B cell (primary cell): ENCODE results near the gene RPS23. TPM values are rescaled to one million over a fixed set of nuclear protein-coding genes. Genes with fewer than 3 reads are reported as not detected.

ENCODE experiments used
- ATAC-seq: fragments of 200-7000 bp; cut with Tn5 transposase; one replicate; pipeline ENCODE4 v1.10.0; 2021; ENCODE audit warnings: low read depth, mild to moderate bottlenecking, moderate number of reproducible peaks, moderate library complexity
- CTCF ChIA-PET: fragments of 350-600 bp; sonication (Branson Sonifier 250); formaldehyde crosslinking; loops from one replicate; lab custom pipeline; 2021; ENCODE audit warnings: antibody characterized with exemption, inconsistent platforms; lab: Charles Lee
- POLR2A ChIA-PET: fragments of 350-600 bp; sonication (Branson Sonifier 250); formaldehyde crosslinking; loops from one replicate; lab custom pipeline; 2021; ENCODE audit warnings: antibody characterized with exemption; lab: Charles Lee
- DNase-seq: peaks from one replicate; pipeline ENCODE4 v3.0.0; 2013
- H2AFZ ChIP-seq: 2 replicates; pipeline ENCODE4 v1.6.1; 2012; ENCODE audit warnings: mild to moderate bottlenecking, low read depth, low read length; ENCODE audit not compliant: insufficient read depth, poor library complexity, severe bottlenecking
- H3K27ac ChIP-seq, 2 donors: 1 replicate in 1 of 2; 2 replicates in 1 of 2; pipeline ENCODE4 v1.5.1; 2012 to 2013; ENCODE audit warnings: low read length in 2 of 2, mild to moderate bottlenecking in 2 of 2, moderate library complexity in 1 of 2
- H3K27me3 ChIP-seq, 4 experiments: fragments of 200-600 bp in 1 of 4; sonication (generic) in 1 of 4; replicated peaks in 1 of 4; 1 replicate in 2 of 4; 2 replicates in 2 of 4; pipeline versions ENCODE4 v1.6.1 to v1.7.0; 2013 to 2016; ENCODE audit warnings: low read length in 3 of 4, mild to moderate bottlenecking in 2 of 4, mixed read lengths in 1 of 4, moderate library complexity in 1 of 4; ENCODE audit not compliant: insufficient read depth in 4 of 4, control insufficient read depth in 3 of 4; ENCODE audit errors: control extremely low read depth in 1 of 4
- H3K36me3 ChIP-seq, 2 experiments: replicated peaks in 1 of 2; 1 replicate in 1 of 2; 2 replicates in 1 of 2; pipeline versions ENCODE4 v1.6.1 to v1.7.1; 2013; ENCODE audit warnings: low read length in 1 of 2; ENCODE audit not compliant: insufficient read depth in 2 of 2, control insufficient read depth in 1 of 2; ENCODE audit errors: control extremely low read depth in 1 of 2, extremely low read depth in 1 of 2
- H3K4me1 ChIP-seq, 2 donors: fragments of 200-600 bp in 1 of 2; sonication (generic) in 1 of 2; 1 replicate in 1 of 2; 2 replicates in 1 of 2; pipeline versions ENCODE4 v1.5.1 to v1.6.1; 2013 to 2017; ENCODE audit warnings: low read length in 2 of 2; ENCODE audit not compliant: control insufficient read depth in 2 of 2, insufficient read depth in 2 of 2
- H3K4me2 ChIP-seq: replicated peaks from 2 replicates; pipeline ENCODE3; 2012; ENCODE audit warnings: mild to moderate bottlenecking, low read depth, low read length; ENCODE audit not compliant: poor library complexity, severe bottlenecking
- H3K4me3 ChIP-seq, 5 experiments: fragments of 200-600 bp in 1 of 5; sonication (generic) in 1 of 5; 1 replicate in 3 of 5; 2 replicates in 2 of 5; pipeline versions ENCODE4 v1.5.1 to v1.7.0; 2011 to 2016; ENCODE audit warnings: low read length in 4 of 5, mild to moderate bottlenecking in 4 of 5, low read depth in 2 of 5, control low read depth in 1 of 5, moderate library complexity in 1 of 5; ENCODE audit not compliant: insufficient read depth in 1 of 5; ENCODE audit errors: control extremely low read depth in 1 of 5, extremely low read depth in 1 of 5
- H3K79me2 ChIP-seq: fragments of 200-600 bp; sonication (generic); one replicate; pipeline ENCODE4 v1.6.0; 2016; ENCODE audit warnings: low read length; ENCODE audit not compliant: control insufficient read depth, insufficient read depth
- H3K9ac ChIP-seq: fragments of 200-600 bp; sonication (generic); 2 replicates; pipeline ENCODE4 v1.6.1; 2017; ENCODE audit warnings: mild to moderate bottlenecking, low read length, moderate library complexity
- H3K9me3 ChIP-seq, 3 donors: one replicate each; pipeline versions ENCODE4 v1.6.1 to v1.7.1; 2013; ENCODE audit warnings: low read length in 2 of 3; ENCODE audit not compliant: control insufficient read depth in 2 of 3, insufficient read depth in 1 of 3; ENCODE audit errors: control extremely low read depth in 1 of 3
- H4K20me1 ChIP-seq: 2 replicates; pipeline ENCODE4 v1.6.0; 2012; ENCODE audit warnings: mild to moderate bottlenecking, low read length; ENCODE audit not compliant: insufficient read depth, control insufficient read depth, poor library complexity, severe bottlenecking
- H3K27ac Mint-ChIP-seq: one replicate; pipeline ENCODE4 v1.8.0; 2021; ENCODE audit warnings: mixed read lengths
- H3K27me3 Mint-ChIP-seq: one replicate; pipeline ENCODE4 v1.8.0; 2021; ENCODE audit warnings: mixed read lengths
- H3K4me1 Mint-ChIP-seq: one replicate; pipeline ENCODE4 v1.8.0; 2021; ENCODE audit warnings: mixed read lengths
- H3K4me3 Mint-ChIP-seq: one replicate; pipeline ENCODE4 v1.8.0; 2021; ENCODE audit warnings: mixed read lengths
- H3K9me3 Mint-ChIP-seq: one replicate; pipeline ENCODE4 v1.8.0; 2022; ENCODE audit warnings: mixed read lengths; ENCODE audit not compliant: insufficient read depth
- CTCF ChIP-seq: fragments of 200-600 bp; IDR thresholded peaks from one replicate; pipeline ENCODE4 v1.8.0; 2022; ENCODE audit warnings: antibody characterized with exemption, mild to moderate bottlenecking
- EZH2 ChIP-seq: IDR thresholded peaks from 2 replicates; pipeline ENCODE4 v1.6.1; 2012; ENCODE audit warnings: borderline replicate concordance, low read depth, mild to moderate bottlenecking, moderate library complexity, low read length; ENCODE audit not compliant: insufficient read depth, poor library complexity, severe bottlenecking
- WGBS: methylation state at CpG from one replicate; pipeline ENCODE4 v1.1.5; 2013; ENCODE audit warnings: missing lambda C conversion rate; ENCODE audit not compliant: insufficient coverage; 5-methylcytosine and 5-hydroxymethylcytosine counted together
- intact Hi-C: fragments of 100-400 bp; cut with micrococcal nuclease; formaldehyde crosslinking; loops from one replicate; pipeline ENCODE4 v1.10.0; 2022
- polyA minus RNA-seq: library from RNA; depleted of rRNA, polyadenylated mRNA; stranded (reverse); fragments of >200 nt; gene quantifications from 2 replicates; pipeline ENCODE4 v1.2.3, GENCODE V29; 2012
- polyA plus RNA-seq: library from polyadenylated mRNA; depleted of rRNA; stranded (reverse); fragments of >200 nt; gene quantifications from 2 replicates; pipeline ENCODE4 v1.2.3, GENCODE V29; 2012
- total RNA-seq, 2 donors: library from RNA; stranded (reverse); fragments of 120-200 nt in 1 of 2; gene quantifications; 1 replicate in 1 of 2; 2 replicates in 1 of 2; pipeline versions ENCODE4 v1.2.3 to v1.2.4, GENCODE V29; 2013 to 2022

Gene RPS23
- 3,327 and 3,420 TPM in 2 replicates for total RNA-seq
- 10,206 TPM for total RNA-seq (2013)
- 7,744 and 9,595 TPM in 2 replicates for polyA plus RNA-seq
- polyA minus RNA-seq: 4,027 and 4,994 TPM in 2 replicates

- Mint-ChIP-seq H3K4me1 (peaks cover 39% of the 10 kb centered on the region), H3K27me3 (no peaks in the 10 kb centered on the region)
- peak; percentile 95 for ATAC-seq
Measured at GRCh38 chr5:82277987-82278710, at the start of gene RPS23. Gene RPS23 (minus strand): TSS chr5:82278354. CDS start chr5:82278323, 31 bp downstream.

More at GRCh38 chr5:82277987-82278710, at the start of gene RPS23:
- peak within 1 kb of the TSS; percentile 82 for H2AFZ ChIP-seq
- Mint-ChIP-seq H3K9me3 (no peaks in the 10 kb centered on the region), H3K4me3 (peak within 1 kb of the TSS; percentile 91), H3K27ac (peak within 1 kb of the TSS; percentile 94)
- H3K27me3 ChIP-seq: no peaks in the 10 kb centered on the region
- WGBS: under 1% methylated on average over 49 of the region's 60 CpGs
- ChIA-PET CTCF (interaction anchor here (1.4 to 1.8 kb wide), 2 partner anchors 19 to 976 kb away, joined by 4 to 7 read pairs; partner anchors contain the start of gene ZCCHC9), POLR2A (interaction anchor here (0.6 to 1.0 kb wide), 5 partner anchors 368 to 1044 kb away, joined by 3 to 9 read pairs (median 4); no protein-coding TSS in a partner anchor)
- peak within 1 kb of the TSS; percentile 82 for H3K4me2 ChIP-seq
- intact Hi-C loops: loop anchor here (1.0 to 10.0 kb wide), 6 partner anchors 111 to 1626 kb away; partner anchors contain the start of genes DHFR and MSH3
- H3K4me1 ChIP-seq: peaks cover 28% of the 10 kb centered on the region in 2 donors
- H3K79me2 ChIP-seq: peaks cover 28% of the 10 kb centered on the region
- H3K27ac ChIP-seq: peak within 1 kb of the TSS; percentile 82 to 89
- peak within 1 kb of the TSS; percentile 94 for H3K9ac ChIP-seq
- peak within 1 kb of the TSS; percentile 80 to 98 (median 90) for H3K4me3 ChIP-seq
- peak; percentile 93 for DNase-seq
- no peaks in the 10 kb centered on the region for H3K9me3 ChIP-seq
- peaks cover 6% of the 10 kb centered on the region for H4K20me1 ChIP-seq
- H3K36me3 ChIP-seq: peaks cover 5 to 29% of the 10 kb centered on the region in 2 experiments
- no peak for TF ChIP-seq CTCF
- no peak for TF ChIP-seq EZH2
